Measurements from ENCODE around the gene KRT4.
"Not testable (repeated sequence)": the region's sequence is repeated elsewhere in the genome, so short reads cannot be mapped to it uniquely, and the experiment has no call there.

Gene KRT4

GRCh38 chr12:52813885-52814709 is at the start of gene KRT4:
Gene KRT4, minus strand, starts transcription at chr12:52814116. Its CDS starts 58 bp downstream, at chr12:52814058.
- no peak for DNase-seq (ENCODE audit: low read depth in 2 of 2)

- DNase-seq (ENCODE audit: low read depth in 2 of 2): no peak
These were observed 48.1 kb upstream of the KRT4 start for GRCh38 chr12:52862023-52862422.

- no peak for DNase-seq (ENCODE audit: low read depth in 2 of 2)
These were observed 47.6 kb upstream of the KRT4 start for GRCh38 chr12:52861511-52861910.

- DNase-seq (ENCODE audit: low read depth in 2 of 2): no peak
These were observed 46.3 kb upstream of the KRT4 start for GRCh38 chr12:52860102-52860823.

GRCh38 chr12:52857500-52857899 is 43.6 kb upstream of the KRT4 start:
- DNase-seq (ENCODE audit: low read depth in 2 of 2): no peak

- DNase-seq (ENCODE audit: low read depth in 2 of 2): no peak
These were observed 42.9 kb upstream of the KRT4 start for GRCh38 chr12:52856787-52857186.

GRCh38 chr12:52856077-52856476 is 42.2 kb upstream of the KRT4 start:
- DNase-seq (ENCODE audit: low read depth in 2 of 2): not testable (repeated sequence)

GRCh38 chr12:52851787-52852186 is 37.9 kb upstream of the KRT4 start:
- no peak for DNase-seq (ENCODE audit: low read depth in 2 of 2)

- no peak for DNase-seq (ENCODE audit: low read depth in 2 of 2)
These were observed 36.8 kb upstream of the KRT4 start for GRCh38 chr12:52850681-52851080.

GRCh38 chr12:52849511-52849910 is 35.6 kb upstream of the KRT4 start:
- DNase-seq (ENCODE audit: low read depth in 2 of 2): no peak

GRCh38 chr12:52848661-52849255 is 34.8 kb upstream of the KRT4 start, which contains the start of gene KRT78:
Gene KRT78, minus strand, starts transcription at chr12:52848994. Its CDS starts 64 bp downstream, at chr12:52848930.
- DNase-seq (ENCODE audit: low read depth in 2 of 2): no peak

- no peak for DNase-seq (ENCODE audit: low read depth in 2 of 2)
These were observed 33.6 kb upstream of the KRT4 start for GRCh38 chr12:52847335-52848102.

- no peak for DNase-seq (ENCODE audit: low read depth in 2 of 2)
These were observed 32.5 kb upstream of the KRT4 start for GRCh38 chr12:52846356-52846970.

- DNase-seq (ENCODE audit: low read depth in 2 of 2): no peak
These were observed 32.0 kb upstream of the KRT4 start for GRCh38 chr12:52845946-52846345.

GRCh38 chr12:52844386-52844785 is 30.5 kb upstream of the KRT4 start:
- DNase-seq (ENCODE audit: low read depth in 2 of 2): no peak

GRCh38 chr12:52839436-52840105 is 25.7 kb upstream of the KRT4 start:
- no peak for DNase-seq (ENCODE audit: low read depth in 2 of 2)

GRCh38 chr12:52838609-52839435 is 24.9 kb upstream of the KRT4 start:
- DNase-seq (ENCODE audit: low read depth in 2 of 2): no peak

GRCh38 chr12:52837781-52838608 is 24.1 kb upstream of the KRT4 start:
- no peak for DNase-seq (ENCODE audit: low read depth in 2 of 2)

GRCh38 chr12:52837413-52837741 is 23.5 kb upstream of the KRT4 start:
- DNase-seq (ENCODE audit: low read depth in 2 of 2): no peak

Data from stimulated activated CD8-positive, alpha-beta memory T cell treated with anti-CD3 and anti-CD28 coated beads, Interleukin-7, amount 100 ng/mL, for 4 hours (primary cell).